HUES48 (cell line): ENCODE results near the gene SSTR3.

Source experiments
- H3K27ac ChIP-seq: one replicate; pipeline ENCODE4 v1.7.0; 2013; ENCODE audit warnings: low read depth, low read length, inconsistent platforms
- H3K27me3 ChIP-seq: 2 replicates; pipeline ENCODE4 v1.6.1; 2013; ENCODE audit warnings: mild to moderate bottlenecking, low read length; ENCODE audit not compliant: control insufficient read depth, insufficient read depth
- H3K36me3 ChIP-seq: 2 replicates; pipeline ENCODE4 v1.6.1; 2013; ENCODE audit warnings: low read length; ENCODE audit not compliant: control insufficient read depth, insufficient read depth
- H3K4me1 ChIP-seq: 2 replicates; pipeline ENCODE4 v1.6.1; 2013; ENCODE audit warnings: mild to moderate bottlenecking, low read length; ENCODE audit not compliant: control insufficient read depth, insufficient read depth
- H3K4me3 ChIP-seq: 2 replicates; pipeline ENCODE4 v1.5.1; 2013; ENCODE audit warnings: mild to moderate bottlenecking, low read depth, low read length
- H3K9ac ChIP-seq: 2 replicates; pipeline ENCODE4 v1.6.1; 2013; ENCODE audit warnings: mild to moderate bottlenecking, low read depth, low read length, moderate library complexity
- H3K9me3 ChIP-seq: 2 replicates; pipeline ENCODE4 v1.6.1; 2013; ENCODE audit warnings: low read length; ENCODE audit not compliant: control insufficient read depth, insufficient read depth

SSTR3 gene

DNA sequence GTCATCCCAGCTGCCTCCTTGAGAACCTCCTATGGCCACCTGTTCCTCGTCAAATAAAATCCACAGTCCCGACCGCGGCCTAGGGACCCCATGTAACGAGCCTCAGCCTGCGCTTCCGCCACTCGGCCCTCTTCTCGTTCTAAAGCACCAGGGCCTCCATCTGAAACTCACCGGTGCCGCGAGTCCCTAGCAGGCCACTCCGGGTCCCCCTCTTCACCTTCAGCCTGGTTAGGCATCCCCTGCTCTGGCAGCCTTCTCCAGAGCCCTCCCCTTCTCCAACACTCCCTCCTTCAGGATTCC lies 2.4 kb upstream of the SSTR3 start:
- no peaks in the 10 kb centered on the region for H3K9me3 ChIP-seq
- H3K36me3 ChIP-seq, result no peaks in the 10 kb centered on the region
- no peak overlapping the region for H3K27ac ChIP-seq
- H3K27me3 ChIP-seq, result no peaks in the 10 kb centered on the region
- peaks cover 5% of the 10 kb centered on the region; the same call in 1 of the 2 replicates for H3K4me1 ChIP-seq
- no peak overlapping the region for H3K9ac ChIP-seq
- no peak overlapping the region for H3K4me3 ChIP-seq

DNA sequence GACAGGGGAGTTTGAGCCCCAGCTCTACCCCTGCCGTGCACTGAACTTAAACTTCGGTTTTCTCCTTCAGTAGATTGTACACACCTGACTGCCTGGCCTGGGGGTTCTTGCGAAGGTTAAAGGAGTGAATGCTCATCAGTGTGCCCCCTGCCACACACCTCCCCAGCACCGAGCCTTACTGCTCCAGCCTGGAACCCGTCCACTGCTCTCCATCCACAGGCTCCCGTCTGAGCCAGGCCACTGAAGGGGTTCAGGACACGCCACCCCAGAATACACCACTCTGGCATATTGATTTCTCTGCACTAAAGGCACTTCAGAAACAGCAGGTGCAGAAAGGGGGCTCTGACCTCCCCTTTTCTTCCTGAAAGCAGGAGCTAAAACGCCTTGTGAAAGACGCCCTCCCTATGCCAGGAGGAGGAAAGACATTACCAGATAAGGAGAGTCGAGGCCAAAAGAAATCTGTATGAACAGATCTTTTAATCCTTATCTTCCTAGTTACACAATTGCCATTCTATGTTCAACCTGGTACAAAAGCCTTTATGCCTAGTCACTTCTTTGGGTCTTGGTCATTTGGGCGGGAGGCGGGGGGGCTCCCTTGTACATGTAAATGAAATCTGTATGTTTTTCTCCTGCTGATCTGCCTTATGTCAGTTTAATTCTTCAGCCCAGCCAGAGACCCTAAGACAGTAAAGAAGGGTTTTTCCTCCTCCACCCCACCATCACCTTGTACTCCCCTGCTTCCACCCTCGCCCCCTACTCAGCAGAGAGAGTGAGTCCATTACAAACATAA lies 1.9 kb upstream of the SSTR3 start:
- Histone ChIP-seq H3K36me3 (no peaks in the 10 kb centered on the region), H3K27me3 (no peaks in the 10 kb centered on the region), H3K4me3 (no peak overlapping the region), H3K4me1 (peaks cover 5% of the 10 kb centered on the region; the same call in 1 of the 2 replicates), H3K27ac (no peak overlapping the region), H3K9me3 (no peaks in the 10 kb centered on the region), H3K9ac (no peak overlapping the region)

DNA sequence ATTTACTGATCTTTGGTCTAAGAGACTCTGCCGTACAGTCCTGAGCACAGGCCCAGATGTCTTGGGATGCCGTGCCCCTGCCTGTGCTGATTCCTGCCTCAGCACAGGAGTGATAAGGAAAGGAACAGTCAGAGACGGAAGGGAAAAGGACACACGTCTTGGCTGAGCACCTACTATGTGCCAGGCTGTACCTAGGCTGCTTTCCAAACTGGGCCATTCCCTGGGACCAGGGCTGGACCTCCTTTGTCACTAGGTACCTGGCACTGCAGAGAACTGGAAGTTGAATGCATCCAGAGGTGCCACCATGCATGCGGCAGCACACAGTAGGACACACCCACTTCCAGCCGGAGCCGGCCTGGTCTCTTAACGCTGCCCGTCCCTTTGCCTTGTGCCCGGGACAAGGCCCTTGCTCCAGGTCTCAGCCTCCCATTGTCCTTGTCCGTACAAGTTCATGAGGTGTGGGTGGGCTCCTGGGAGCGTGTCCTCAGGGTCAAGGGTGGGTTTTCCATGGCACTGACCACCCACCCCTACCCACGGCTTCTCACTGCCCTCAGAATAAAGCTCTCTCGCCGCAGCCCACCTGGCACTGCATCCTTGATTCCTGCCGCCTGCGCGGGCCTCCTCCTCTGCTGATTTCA lies 1.1 kb upstream of the SSTR3 start:
- Histone ChIP-seq H3K27ac (no peak overlapping the region), H3K4me3 (no peak overlapping the region), H3K36me3 (no peaks in the 10 kb centered on the region), H3K9ac (no peak overlapping the region), H3K4me1 (peaks cover 5% of the 10 kb centered on the region; the same call in 1 of the 2 replicates), H3K9me3 (no peaks in the 10 kb centered on the region), H3K27me3 (no peaks in the 10 kb centered on the region)

DNA sequence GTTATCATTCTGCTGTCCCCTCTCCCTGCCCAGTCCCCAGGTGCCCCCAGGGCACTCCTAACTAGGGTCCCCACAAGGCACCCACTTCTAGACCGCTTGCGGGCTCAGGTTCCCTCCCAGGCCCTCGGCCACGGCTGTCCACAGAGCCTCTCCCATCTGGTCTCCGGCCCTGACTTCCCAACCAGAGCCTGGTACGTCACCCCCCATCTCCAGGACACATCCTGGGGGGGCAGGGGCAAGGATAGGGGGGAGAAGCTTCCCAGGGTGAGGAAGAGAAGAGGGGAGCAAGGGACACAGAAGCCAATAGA lies 457 bp downstream of the SSTR3 start:
- peaks cover 5% of the 10 kb centered on the region; the same call in 1 of the 2 replicates for H3K4me1 ChIP-seq

DNA sequence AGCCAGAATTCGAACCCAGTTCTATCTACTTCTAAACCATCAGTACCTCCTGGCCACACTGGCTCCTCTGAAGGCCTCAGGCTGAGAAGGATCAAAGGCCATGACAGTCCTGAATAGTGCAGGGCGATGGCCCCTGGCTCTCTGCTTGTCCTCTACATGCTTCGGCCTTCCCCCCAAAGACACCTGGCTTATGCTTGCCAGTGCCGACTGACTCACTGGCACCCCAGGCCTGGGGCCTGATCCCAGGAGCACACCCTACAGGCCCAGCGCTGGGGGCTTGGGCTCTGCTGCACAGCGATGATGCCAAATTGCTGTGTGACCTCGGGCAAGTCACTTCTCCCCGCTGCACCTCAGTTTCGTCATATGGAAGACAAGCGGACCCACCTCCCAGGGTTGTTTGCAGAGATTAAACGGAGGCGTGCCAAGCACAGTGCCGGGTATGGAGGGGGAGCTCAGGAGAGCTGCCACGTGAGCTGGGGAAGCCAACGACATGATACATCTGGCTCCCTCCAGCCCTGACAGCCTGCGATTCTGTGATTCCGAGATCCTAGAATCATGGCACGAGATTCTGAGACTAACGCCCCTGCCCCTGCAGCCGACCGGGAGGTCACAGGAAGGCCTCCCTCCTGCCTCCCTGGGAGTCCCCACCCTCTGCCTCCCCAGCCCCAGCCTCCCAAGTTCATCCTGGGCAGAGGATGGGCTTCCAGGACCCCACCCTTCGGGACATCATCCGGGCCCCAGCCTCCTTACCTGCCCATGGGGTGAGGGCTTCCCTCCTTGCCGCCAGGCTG lies 1.0 kb downstream of the SSTR3 start:
- H3K27ac ChIP-seq, result no peak overlapping the region
- H3K27me3 ChIP-seq, result no peaks in the 10 kb centered on the region
- H3K4me1 ChIP-seq, result peaks cover 5% of the 10 kb centered on the region; the same call in 1 of the 2 replicates
- H3K36me3 ChIP-seq, result no peaks in the 10 kb centered on the region
- H3K4me3 ChIP-seq, result no peak overlapping the region
- H3K9me3 ChIP-seq, result no peaks in the 10 kb centered on the region
- H3K9ac ChIP-seq, result no peak overlapping the region

More for the DNA sequence above, 457 bp downstream of the SSTR3 start:
- Histone ChIP-seq H3K36me3 (no peaks in the 10 kb centered on the region), H3K4me3 (no peak overlapping the region), H3K9me3 (no peaks in the 10 kb centered on the region), H3K9ac (no peak overlapping the region), H3K27me3 (no peaks in the 10 kb centered on the region), H3K27ac (no peak overlapping the region)

DNA sequence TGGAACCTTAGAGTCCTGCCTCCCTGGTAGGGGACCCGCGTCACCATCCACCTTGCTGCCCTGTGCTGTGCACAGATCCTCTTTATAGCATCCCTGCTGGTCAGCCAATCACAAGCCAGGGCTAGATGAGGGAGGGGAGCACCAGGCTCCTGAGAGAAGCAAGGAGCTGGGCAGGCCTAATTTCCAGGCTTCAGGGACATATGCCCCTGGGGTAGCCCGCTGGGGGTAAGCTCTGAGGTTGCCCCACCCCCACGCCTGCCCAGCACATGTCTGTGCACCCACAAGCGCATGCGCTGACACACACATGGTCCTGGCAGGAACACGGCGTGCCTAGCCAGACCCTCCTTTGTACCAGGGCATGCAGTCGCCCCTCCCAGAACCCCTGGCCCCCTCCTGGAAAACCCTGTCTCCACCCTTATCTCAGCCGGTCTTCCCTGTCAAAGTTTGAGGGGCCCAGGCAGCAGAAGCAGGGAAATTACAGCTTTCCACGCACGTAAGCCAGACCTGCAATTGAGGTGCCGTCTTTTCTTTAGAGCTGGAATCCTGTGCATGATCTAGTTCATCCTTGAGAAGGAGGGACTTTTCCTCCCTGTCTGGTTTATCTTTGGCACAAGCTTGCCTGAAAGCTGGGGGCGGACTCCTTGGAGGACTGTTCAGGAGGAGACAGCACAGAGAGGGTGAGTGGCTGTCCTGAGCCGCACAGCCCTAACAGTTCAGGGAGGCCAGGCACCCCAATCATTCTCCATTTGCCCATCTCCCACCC lies 2.1 kb downstream of the SSTR3 start:
- H3K9ac ChIP-seq, result no peak overlapping the region
- no peaks in the 10 kb centered on the region for H3K36me3 ChIP-seq
- H3K4me1 ChIP-seq, result peaks cover 5% of the 10 kb centered on the region; the same call in 1 of the 2 replicates
- H3K9me3 ChIP-seq, result no peaks in the 10 kb centered on the region
- H3K27ac ChIP-seq, result no peak overlapping the region
- no peaks in the 10 kb centered on the region for H3K27me3 ChIP-seq
- no peak overlapping the region for H3K4me3 ChIP-seq

DNA sequence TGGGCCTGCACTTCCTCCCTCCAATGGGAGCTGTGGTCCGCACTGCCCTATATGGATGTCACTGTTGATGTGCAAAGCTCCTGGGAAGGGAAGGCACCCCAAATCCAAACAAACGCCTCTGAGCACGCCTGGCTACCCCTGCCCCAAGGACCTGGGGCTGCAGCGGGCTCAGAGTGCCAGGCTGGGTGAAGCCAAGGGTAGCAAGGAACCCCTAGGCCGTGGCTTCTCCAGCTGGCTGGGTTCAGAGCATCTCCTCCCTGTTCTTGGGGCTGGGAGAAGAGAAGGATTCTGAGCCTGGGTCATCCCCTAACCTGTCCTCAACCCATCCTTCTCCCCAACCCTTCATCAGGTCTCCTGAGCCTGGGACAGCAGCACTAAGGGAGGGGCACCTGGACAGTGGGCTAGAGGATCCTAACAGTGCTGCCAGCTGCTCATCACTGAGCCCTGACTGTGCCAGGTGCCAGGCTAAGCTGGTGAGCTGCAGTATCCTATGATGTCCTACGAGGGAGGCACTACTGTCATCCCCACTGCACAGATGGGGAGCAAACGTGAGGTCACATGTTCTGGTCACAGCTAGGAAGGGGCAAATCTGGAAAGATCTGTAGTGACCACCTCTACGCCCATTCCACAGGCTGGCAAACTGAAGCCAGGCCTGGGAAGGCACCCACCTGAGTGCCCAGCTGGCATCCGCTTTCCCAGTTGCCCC lies 3.0 kb downstream of the SSTR3 start:
- Histone ChIP-seq H3K27me3 (no peaks in the 10 kb centered on the region), H3K4me1 (peaks cover 5% of the 10 kb centered on the region; the same call in 1 of the 2 replicates), H3K4me3 (no peak overlapping the region), H3K9ac (no peak overlapping the region), H3K27ac (no peak overlapping the region), H3K36me3 (no peaks in the 10 kb centered on the region), H3K9me3 (no peaks in the 10 kb centered on the region)

DNA sequence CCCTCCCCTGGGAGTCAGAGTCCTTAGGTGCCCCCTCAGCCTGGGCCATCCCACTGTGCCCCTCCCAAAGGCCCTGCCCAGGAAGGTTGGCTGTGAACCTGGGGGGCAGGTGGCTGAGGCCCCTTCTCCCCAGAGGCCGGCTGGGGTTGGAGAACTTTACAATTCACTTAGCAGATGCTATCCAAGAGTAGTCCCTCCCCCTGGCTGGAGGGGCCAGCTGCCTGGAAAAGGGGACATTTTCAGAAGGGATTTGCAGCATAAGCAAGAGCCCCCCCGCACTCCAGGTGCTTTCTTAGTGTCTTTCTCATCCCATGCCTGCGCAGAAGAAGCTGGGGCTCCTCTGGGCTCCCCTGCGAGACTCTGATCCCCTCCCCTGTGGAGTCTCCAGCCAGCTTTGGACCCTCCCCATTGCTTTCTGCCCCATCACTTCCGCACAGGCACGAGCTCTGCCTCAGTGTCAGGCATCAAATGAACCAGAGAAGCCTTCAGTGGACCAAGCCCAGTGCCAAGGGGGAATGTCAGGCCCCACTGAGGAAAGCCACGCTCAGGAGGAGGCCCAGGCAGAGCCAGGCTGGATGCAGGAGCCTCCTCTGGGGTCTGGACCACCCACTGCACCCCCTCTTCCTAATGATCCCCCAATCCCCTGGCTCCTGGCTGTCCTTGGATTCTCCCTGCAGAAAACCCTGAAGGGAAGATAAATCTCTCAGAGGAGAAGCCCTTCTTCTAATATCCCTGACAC lies 3.7 kb downstream of the SSTR3 start:
- H3K9ac ChIP-seq, result no peak overlapping the region

DNA sequence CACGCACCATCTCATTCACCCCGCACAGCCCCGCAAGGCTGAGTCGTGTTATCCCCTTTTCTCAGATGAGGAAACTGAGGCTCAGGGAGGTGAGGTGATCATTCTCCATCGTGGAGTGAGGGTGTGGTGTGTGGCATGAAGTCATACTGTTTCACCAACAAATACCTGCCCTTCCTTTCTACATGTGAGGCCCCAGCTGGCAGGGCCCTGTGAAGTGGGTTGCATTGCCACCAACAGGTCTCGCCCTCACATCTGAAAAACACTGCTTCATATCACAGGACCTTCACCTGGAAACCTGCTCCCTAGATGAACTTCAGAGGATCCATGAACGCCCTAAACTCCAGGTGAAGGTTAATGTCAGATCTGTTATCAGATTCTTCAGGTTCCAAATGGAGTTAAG lies 4.3 kb downstream of the SSTR3 start:
- Histone ChIP-seq H3K4me1 (peaks cover 5% of the 10 kb centered on the region; the same call in 1 of the 2 replicates), H3K9ac (no peak overlapping the region), H3K27ac (no peak overlapping the region), H3K36me3 (no peaks in the 10 kb centered on the region), H3K9me3 (no peaks in the 10 kb centered on the region), H3K4me3 (no peak overlapping the region), H3K27me3 (no peaks in the 10 kb centered on the region)

More for the DNA sequence above, 3.7 kb downstream of the SSTR3 start:
- Histone ChIP-seq H3K4me3 (no peak overlapping the region), H3K4me1 (peaks cover 5% of the 10 kb centered on the region; the same call in 1 of the 2 replicates), H3K36me3 (no peaks in the 10 kb centered on the region), H3K27ac (no peak overlapping the region), H3K9me3 (no peaks in the 10 kb centered on the region), H3K27me3 (no peaks in the 10 kb centered on the region)
